ENCODE results near the gene MAFG.

Gene MAFG

DNA sequence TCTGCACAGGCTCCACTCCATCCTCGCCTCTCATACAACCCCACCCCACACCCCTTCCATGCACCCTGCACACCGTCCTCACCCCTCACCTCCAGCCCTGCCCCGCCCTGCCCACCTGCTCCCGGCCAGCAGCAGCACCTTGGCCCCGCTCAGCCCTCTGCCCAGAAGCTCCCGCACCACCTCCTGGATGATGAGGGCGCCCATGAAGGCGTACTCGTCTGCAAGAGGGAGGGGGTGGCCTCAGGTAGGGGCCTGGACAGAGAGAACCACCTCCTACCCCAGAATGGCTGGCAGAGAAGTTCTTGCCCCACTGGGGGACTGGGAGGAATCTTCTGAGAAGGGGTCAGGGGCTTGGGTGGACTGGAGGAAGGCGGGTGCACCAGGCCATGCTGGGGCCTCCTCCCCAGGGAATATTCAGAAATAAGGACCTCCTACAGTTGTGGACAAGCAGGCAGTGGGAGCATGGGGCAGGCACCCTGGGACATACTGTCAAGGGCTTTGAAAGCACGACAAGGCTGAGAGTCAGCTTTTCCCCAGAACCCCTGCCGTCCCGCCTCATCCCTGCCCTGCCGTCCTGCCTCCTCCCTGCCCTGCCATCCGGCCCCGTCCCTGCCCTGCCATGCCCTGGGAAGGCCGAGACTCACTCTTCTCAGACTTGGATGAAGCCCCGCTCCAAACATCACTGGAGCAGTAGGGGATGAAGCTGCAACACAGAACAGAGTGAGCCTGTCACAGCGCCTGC, 30.3 kb upstream of the MAFG start:
- TF ChIP-seq TAF1 (IDR thresholded peaks at IDR 0.05; ENCODE audit: low read depth) (no peak), YY1 (IDR thresholded peaks at IDR 0.05; ENCODE audit: low read depth) (no peak), RAD21 (IDR thresholded peaks at IDR 0.05; ENCODE audit: low read depth) (no peak), FOXM1 (IDR thresholded peaks at IDR 0.05; ENCODE audit: borderline replicate concordance, low read depth) (no peak), ZBTB7A (IDR thresholded peaks at IDR 0.05; ENCODE audit: low read depth) (no peak), TCF12 (IDR thresholded peaks at IDR 0.05; ENCODE audit: low read depth) (no peak), TEAD4 (IDR thresholded peaks at IDR 0.05) (no peak), EP300 (IDR thresholded peaks at IDR 0.05; ENCODE audit: borderline replicate concordance) (no peak), EGR1 (IDR thresholded peaks at IDR 0.05) (no peak), CEBPB (IDR thresholded peaks at IDR 0.05) (no peak), CREB1 (IDR thresholded peaks at IDR 0.05; ENCODE audit: low read depth) (no peak), NFIC (IDR thresholded peaks at IDR 0.05) (no peak)
- TF ChIP-seq, protein P1, sequence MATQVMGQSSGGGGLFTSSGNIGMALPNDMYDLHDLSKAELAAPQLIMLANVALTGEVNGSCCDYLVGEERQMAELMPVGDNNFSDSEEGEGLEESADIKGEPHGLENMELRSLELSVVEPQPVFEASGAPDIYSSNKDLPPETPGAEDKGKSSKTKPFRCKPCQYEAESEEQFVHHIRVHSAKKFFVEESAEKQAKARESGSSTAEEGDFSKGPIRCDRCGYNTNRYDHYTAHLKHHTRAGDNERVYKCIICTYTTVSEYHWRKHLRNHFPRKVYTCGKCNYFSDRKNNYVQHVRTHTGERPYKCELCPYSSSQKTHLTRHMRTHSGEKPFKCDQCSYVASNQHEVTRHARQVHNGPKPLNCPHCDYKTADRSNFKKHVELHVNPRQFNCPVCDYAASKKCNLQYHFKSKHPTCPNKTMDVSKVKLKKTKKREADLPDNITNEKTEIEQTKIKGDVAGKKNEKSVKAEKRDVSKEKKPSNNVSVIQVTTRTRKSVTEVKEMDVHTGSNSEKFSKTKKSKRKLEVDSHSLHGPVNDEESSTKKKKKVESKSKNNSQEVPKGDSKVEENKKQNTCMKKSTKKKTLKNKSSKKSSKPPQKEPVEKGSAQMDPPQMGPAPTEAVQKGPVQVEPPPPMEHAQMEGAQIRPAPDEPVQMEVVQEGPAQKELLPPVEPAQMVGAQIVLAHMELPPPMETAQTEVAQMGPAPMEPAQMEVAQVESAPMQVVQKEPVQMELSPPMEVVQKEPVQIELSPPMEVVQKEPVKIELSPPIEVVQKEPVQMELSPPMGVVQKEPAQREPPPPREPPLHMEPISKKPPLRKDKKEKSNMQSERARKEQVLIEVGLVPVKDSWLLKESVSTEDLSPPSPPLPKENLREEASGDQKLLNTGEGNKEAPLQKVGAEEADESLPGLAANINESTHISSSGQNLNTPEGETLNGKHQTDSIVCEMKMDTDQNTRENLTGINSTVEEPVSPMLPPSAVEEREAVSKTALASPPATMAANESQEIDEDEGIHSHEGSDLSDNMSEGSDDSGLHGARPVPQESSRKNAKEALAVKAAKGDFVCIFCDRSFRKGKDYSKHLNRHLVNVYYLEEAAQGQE (IDR thresholded peaks at IDR 0.05; ENCODE audit: low read depth), result no peak
- TF ChIP-seq, protein P2, sequence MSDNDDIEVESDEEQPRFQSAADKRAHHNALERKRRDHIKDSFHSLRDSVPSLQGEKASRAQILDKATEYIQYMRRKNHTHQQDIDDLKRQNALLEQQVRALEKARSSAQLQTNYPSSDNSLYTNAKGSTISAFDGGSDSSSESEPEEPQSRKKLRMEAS (IDR thresholded peaks at IDR 0.05), result no peak
- TF ChIP-seq, protein P3, sequence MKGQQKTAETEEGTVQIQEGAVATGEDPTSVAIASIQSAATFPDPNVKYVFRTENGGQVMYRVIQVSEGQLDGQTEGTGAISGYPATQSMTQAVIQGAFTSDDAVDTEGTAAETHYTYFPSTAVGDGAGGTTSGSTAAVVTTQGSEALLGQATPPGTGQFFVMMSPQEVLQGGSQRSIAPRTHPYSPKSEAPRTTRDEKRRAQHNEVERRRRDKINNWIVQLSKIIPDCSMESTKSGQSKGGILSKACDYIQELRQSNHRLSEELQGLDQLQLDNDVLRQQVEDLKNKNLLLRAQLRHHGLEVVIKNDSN (IDR thresholded peaks at IDR 0.05), result no peak

DNA sequence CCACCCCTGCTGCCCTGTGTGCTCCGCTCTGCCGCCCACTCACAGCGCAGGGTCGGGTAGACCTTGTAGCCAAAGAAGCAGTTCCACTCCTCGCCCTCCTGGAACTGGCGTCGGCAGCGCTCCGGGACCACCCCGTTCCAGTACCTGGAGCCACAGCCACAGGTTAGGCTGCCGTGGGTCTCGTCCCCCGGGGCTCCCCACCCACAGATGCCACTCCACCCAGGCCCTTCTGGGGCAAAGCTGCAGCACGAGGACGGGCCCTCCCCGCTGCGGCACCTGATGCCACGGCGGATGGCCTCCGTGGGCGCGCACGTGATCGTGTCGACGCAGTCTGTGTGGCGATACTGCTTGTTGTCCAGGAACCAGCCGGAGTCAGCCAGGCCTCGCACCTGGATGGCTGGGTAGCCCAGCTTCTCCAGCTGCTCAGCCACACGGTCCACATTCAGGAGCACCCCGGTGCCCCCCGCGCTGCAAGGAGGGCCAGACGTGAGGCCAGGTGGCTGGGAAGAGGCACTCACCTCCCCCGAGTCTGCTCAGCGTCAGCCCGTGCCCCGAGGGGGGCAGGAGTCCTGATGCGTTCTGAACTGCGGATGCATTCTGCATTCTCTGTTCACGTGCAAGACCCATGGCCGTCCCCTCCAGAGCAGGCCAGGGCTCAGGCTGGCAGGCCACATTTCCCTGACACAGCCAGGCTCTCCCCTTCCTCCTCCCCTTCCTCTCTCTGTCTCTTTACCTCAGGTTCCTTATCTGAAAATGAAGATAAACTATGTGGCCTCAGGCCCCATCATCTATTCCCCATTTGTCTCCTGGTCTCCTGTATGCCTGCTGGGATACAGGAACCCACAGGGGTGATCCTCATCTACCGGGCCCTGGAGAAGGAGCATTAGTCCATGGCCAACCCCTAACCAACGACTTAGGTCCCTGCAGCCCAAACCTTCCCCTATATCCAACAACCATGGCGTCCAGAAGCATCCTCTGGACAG, 29.4 kb upstream of the MAFG start:
- TF ChIP-seq RAD21 (IDR thresholded peaks at IDR 0.05; ENCODE audit: low read depth), result no peak

DNA sequence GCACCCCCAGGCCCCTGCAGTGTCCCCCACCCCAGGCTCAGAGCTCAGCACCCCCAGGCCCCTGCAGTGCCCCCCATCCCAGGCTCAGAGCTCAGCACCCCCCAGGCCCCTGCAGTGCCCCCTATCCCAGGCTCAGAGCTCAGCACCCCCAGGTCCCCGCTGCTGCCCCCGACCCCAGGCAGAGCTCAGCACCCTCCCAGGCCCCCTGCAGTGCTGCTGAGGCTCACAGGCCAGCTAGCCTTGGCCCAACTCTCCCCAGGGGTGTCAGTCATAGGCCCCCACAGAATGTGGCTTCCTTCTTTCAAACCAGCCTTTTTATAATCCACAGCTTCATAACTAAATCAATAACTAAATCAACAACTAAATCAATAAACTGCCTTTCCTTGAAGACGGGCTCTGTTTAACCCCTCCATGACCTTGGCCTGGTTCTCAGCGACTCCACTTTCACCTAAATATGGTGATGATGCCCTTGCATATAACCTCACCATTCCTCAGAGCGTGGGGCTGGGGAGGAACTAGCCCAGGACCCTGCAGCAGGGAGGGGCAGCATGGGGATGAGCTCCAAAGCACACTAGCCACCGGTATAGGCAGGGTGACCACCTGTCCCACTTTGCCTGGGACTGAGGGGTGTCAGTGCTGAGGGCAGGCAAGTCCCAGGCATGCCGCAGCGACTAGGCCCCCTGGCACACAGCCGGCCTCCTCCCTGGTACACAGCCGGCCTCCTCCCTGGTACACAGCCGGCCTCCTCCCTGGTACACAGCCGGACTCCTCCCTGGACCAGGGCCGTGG, 28.4 kb upstream of the MAFG start:
- TF ChIP-seq, protein P1 (IDR thresholded peaks at IDR 0.05; ENCODE audit: low read depth), result no peak
- TF ChIP-seq TEAD4 (IDR thresholded peaks at IDR 0.05) (no peak), TCF12 (IDR thresholded peaks at IDR 0.05; ENCODE audit: low read depth) (no peak), ZBTB7A (IDR thresholded peaks at IDR 0.05; ENCODE audit: low read depth) (no peak), NFIC (IDR thresholded peaks at IDR 0.05) (no peak), CREB1 (IDR thresholded peaks at IDR 0.05; ENCODE audit: low read depth) (no peak), CEBPB (IDR thresholded peaks at IDR 0.05) (no peak), TAF1 (IDR thresholded peaks at IDR 0.05; ENCODE audit: low read depth) (no peak), EGR1 (IDR thresholded peaks at IDR 0.05) (no peak), RAD21 (IDR thresholded peaks at IDR 0.05; ENCODE audit: low read depth) (no peak), YY1 (IDR thresholded peaks at IDR 0.05; ENCODE audit: low read depth) (no peak), EP300 (IDR thresholded peaks at IDR 0.05; ENCODE audit: borderline replicate concordance) (no peak), FOXM1 (IDR thresholded peaks at IDR 0.05; ENCODE audit: borderline replicate concordance, low read depth) (no peak)
- TF ChIP-seq, protein P3 (IDR thresholded peaks at IDR 0.05), result no peak
- TF ChIP-seq, protein P2 (IDR thresholded peaks at IDR 0.05), result no peak

DNA sequence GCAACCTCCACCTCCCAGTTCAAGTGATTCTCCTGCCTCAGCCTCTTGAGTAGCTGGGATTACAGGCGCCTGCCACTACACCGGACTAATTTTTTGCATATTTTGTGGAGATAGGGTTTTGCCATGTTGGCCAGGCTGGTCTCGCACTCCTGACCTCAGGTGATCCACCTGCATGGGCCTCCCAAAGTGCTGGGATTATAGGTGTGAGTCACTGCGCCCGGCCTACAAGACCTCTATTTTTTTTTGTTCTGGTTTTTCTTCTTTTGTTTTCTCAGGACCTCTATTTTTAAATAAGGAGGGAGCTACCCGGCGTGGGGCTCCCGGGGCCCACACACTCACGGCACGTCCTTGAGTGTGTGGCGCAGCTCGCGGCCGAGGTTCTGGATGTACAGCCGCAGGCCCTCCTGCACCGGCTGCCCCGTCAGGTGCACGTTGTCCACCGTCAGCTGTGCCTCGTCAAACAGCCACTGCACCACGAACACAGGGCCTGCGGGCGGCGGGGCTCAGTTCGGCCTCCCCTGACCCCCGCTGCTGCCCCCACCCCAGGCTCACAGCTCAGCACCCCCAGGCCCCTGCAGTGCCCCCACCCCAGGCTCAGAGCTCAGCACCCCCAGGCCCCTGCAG, 27.6 kb upstream of the MAFG start:
- TF ChIP-seq, protein P3 (IDR thresholded peaks at IDR 0.05), result no peak
- TF ChIP-seq, protein P1 (IDR thresholded peaks at IDR 0.05; ENCODE audit: low read depth), result no peak
- TF ChIP-seq FOXM1 (IDR thresholded peaks at IDR 0.05; ENCODE audit: borderline replicate concordance, low read depth), result no peak
- TF ChIP-seq, protein P2 (IDR thresholded peaks at IDR 0.05), result no peak
- no peak for TF ChIP-seq CREB1 (IDR thresholded peaks at IDR 0.05; ENCODE audit: low read depth)
- no peak for TF ChIP-seq CEBPB (IDR thresholded peaks at IDR 0.05)
- no peak for TF ChIP-seq EP300 (IDR thresholded peaks at IDR 0.05; ENCODE audit: borderline replicate concordance)
- no peak for TF ChIP-seq TEAD4 (IDR thresholded peaks at IDR 0.05)

All from Ishikawa (cell line).